GM18499 (cell line): ENCODE results near the gene CAMTA1.

ENCODE experiments used
- ATAC-seq: cut with Tn5 transposase; IDR thresholded peaks from one replicate; pipeline ENCODE4 v1.9.1; 2021; ENCODE audit warnings: moderate number of reproducible peaks; ENCODE audit not compliant: insufficient read depth, unreplicated experiment

Gene CAMTA1

GRCh38 chr1:7334475-7335035 is 549.3 kb downstream of the CAMTA1 start:
- ATAC-seq = no peak

- ATAC-seq = no peak
These were observed 550.1 kb downstream of the CAMTA1 start for GRCh38 chr1:7335224-7335879.

- ATAC-seq = no peak
These were observed 553.2 kb downstream of the CAMTA1 start for GRCh38 chr1:7338439-7338838.

GRCh38 chr1:7339014-7339413 is 553.8 kb downstream of the CAMTA1 start:
- ATAC-seq = no peak

- no peak for ATAC-seq
These were observed 554.7 kb downstream of the CAMTA1 start for GRCh38 chr1:7339953-7340352.

GRCh38 chr1:7341145-7341905 is 556.1 kb downstream of the CAMTA1 start:
- no peak for ATAC-seq

- no peak for ATAC-seq
These were observed 558.6 kb downstream of the CAMTA1 start for GRCh38 chr1:7343882-7344281.

GRCh38 chr1:7344299-7344698 is 559.0 kb downstream of the CAMTA1 start:
- ATAC-seq = no peak

GRCh38 chr1:7345516-7345915 is 560.3 kb downstream of the CAMTA1 start:
- ATAC-seq = no peak

GRCh38 chr1:7346070-7346596 is 560.9 kb downstream of the CAMTA1 start:
- no peak for ATAC-seq

- ATAC-seq = no peak
These were observed 561.6 kb downstream of the CAMTA1 start for GRCh38 chr1:7346600-7347570.

- no peak for ATAC-seq
These were observed 562.8 kb downstream of the CAMTA1 start for GRCh38 chr1:7348073-7348472.

- no peak for ATAC-seq
These were observed 563.3 kb downstream of the CAMTA1 start for GRCh38 chr1:7348580-7348979.

GRCh38 chr1:7350804-7351203 is 565.5 kb downstream of the CAMTA1 start:
- ATAC-seq = no peak

GRCh38 chr1:7351649-7352048 is 566.4 kb downstream of the CAMTA1 start:
- no peak for ATAC-seq

- ATAC-seq = no peak
These were observed 567.1 kb downstream of the CAMTA1 start for GRCh38 chr1:7352364-7352763.

GRCh38 chr1:7352974-7353373 is 567.7 kb downstream of the CAMTA1 start:
- no peak for ATAC-seq

GRCh38 chr1:7355646-7356045 is 570.4 kb downstream of the CAMTA1 start:
- ATAC-seq = no peak

GRCh38 chr1:7356079-7356478 is 570.8 kb downstream of the CAMTA1 start:
- ATAC-seq = no peak

- ATAC-seq = no peak
These were observed 573.2 kb downstream of the CAMTA1 start for GRCh38 chr1:7358425-7358824.
